ENCODE measurements around the gene CYBRD1.
"Not testable (repeated sequence)": the region's sequence is repeated elsewhere in the genome, so short reads cannot be mapped to it uniquely, and the experiment has no call there.

The CYBRD1 gene, protein sequence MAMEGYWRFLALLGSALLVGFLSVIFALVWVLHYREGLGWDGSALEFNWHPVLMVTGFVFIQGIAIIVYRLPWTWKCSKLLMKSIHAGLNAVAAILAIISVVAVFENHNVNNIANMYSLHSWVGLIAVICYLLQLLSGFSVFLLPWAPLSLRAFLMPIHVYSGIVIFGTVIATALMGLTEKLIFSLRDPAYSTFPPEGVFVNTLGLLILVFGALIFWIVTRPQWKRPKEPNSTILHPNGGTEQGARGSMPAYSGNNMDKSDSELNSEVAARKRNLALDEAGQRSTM

DNA sequence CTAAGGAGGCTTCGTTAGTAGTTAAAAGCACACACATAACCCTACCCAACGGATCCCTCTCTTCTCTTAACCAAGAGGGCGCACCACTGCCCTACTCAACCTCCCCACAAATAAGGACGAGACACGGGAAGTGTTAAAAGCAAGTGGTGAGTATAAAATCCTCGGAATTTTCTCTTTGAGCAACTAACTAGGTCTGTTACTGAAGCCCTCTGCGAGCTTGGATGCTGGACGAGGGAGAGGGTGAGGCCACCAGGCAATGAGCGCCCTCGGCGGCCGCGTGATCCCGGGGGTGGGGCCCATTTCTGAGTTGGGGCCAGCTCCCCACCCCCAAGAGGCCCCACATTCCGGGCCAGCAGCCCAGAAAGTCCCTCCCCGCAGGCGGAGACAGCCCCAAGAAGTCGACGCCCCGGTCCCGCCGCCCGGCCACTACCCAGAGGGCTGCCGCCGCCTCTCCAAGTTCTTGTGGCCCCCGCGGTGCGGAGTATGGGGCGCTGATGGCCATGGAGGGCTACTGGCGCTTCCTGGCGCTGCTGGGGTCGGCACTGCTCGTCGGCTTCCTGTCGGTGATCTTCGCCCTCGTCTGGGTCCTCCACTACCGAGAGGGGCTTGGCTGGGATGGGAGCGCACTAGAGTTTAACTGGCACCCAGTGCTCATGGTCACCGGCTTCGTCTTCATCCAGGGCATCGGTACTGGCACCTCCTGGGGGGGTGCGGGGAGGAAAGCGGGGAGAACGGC, at the start of gene CYBRD1:
TSS of gene CYBRD1 (plus strand) at position 423 of the 736 bp plus-strand sequence. CDS start at position 495, 72 bp downstream.
- no peak for DNase-seq

DNA sequence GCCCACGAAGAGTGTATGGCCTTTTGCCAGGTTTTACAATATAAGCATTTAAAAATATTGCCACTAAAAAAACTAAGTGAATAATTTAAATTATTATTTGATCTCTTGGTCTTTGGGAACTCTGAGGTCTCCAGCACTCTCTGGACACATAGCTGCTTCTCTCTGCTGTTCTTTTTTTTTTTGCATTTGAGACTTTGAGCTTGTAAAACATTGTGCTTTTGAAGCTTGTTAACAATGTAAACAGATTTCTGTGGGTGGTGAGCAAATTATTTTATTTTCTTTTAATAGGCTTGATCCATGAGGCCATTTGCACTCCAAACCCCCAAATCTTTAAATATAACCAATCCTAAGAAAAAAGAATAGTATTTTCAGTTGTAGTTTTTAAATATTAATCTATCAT, 46.3 kb upstream of the CYBRD1 start:
- no peak for DNase-seq

DNA sequence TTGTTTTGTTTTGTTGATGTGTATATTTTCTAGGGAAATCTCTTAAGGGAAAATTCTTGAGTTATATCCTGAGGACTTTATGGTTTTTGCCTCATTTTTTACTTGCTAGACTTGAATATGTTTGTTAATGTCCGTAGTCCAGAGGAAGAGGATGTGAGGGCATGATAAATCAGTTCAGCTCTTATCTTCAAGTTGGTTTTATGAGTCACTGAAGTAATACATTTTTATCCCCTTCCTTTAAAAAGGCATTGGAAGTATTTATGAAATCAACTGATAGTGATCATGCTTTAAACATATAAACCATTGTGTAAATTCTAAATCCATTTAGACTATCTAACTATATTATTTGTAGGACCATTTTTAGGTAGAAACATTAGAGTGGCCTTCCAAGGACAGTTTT, 43.9 kb upstream of the CYBRD1 start:
- DNase-seq = no peak

DNA sequence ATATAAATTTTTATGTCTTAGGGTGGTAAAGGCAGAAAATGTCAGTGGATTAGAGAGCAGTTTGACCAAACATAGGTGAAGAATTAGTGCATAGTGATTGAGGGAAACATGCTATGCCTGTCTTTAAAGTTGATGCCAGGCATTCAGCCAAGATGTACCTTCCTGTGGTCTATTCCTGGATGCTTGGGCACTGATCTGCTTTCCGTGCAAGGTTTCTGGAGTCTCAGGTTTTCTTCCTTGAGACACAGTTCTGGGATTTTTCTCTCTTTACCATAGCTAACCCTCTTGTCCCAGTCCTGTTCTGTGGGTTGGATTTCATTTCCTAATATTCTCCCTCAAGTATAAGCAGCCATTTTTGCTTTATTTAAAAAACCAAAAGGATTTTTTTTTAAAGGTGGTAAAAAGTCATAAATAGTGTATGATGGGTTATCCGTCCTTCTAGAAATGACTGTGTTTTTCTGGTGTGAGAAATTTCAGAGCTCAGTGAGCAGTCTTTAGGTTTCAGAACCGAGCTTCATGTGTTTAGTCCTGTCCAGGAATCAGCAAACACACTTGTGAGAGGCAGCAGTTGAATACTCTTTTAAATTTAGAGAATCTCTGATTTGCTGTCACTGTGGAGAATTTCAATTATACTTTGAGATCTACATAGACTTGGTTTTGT, 43.0 kb upstream of the CYBRD1 start:
- no peak for DNase-seq

DNA sequence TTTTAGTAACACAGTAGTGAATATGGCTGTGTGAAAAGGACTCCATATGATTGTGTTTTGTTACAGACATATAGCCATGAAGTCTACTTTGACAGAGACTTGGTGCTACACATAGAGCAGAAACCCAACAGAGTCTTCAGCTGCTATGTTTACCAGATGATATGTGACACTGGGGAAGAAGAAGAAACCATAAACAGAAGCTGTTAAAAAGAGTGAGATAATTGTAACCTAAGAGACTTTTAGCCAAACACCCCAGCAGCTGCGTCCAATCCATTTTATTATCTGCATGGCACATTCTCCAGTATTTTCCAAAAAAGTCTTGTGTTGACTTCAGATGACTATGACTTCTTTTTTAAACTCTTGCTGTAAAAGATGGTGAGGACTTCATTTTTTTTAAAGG, 41.4 kb upstream of the CYBRD1 start:
- DNase-seq = no peak

DNA sequence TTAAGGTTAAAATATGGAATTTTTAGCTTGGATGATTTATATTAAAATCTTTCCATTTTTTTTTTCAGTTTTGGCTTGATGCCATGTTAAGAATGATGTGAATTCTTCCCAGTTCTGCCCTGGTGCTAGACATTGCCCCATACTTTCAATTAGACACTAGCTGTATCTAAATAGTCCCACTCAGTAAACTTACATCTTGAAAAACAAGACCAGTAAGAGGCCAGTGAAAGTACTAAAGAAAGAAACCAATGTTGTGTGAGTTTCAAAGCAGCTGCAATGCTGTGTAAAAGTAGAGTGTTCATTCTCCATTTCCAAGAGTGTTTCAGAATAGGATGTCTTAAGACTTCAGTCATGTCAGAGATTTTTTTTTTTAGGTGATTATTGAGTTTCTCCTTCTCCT, 40.0 kb upstream of the CYBRD1 start:
- no peak for DNase-seq

DNA sequence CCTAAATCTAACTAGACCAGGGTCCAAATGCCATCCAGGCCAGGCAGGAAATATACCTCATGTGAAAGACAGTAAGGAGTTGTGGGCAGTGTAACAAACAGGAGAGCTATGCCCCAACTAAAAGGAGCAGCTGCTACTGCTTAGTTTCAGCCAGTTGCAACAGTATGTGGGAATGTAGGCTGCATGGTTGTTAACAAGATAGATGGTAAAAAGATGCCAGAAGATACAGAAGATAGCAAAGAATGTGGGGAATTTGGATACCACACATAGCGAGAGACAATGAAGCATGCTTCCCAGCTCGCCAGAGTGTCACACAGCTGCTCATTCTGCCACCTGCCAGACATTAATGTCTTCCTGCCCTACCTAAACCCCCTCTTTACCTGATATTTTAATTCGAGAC, 39.4 kb upstream of the CYBRD1 start:
- DNase-seq = no peak

DNA sequence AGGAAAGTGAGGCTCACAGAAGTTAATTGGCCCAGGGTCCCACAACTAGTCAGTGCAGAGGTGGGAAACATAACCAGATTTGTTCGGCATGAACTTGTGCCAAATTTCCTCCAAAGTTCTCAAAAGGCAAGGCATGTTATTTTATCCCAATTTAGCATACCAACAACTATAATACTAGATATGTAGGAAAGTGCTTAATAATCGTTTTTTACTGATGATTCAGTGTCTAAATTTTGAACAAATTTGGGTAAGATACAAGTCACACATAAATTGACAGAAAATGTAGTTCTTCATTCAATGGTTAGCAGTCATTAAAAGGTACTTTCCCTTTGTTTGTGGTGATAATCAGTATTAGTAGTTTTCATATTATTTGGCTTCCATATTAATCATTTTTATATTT, 38.5 kb upstream of the CYBRD1 start:
- no peak for DNase-seq

DNA sequence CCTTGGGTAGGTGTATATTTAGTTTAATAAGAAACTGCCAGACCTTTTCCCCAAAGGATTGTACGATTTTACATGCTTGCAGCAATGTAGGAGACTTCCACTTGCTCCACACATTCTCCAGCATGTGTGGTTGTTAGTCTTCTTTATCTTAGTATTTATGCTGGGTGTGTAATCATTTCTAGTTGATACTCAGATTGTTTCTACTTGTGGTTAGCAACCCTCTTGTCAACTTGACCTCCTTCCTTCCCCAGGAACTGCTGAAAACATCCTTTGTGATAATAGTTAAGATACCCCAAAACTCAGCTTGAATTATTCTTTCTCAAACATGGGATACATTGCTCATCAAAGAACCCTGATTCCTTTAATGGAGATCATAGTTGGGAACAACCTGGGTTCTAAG, 37.2 kb upstream of the CYBRD1 start:
- no peak for DNase-seq

DNA sequence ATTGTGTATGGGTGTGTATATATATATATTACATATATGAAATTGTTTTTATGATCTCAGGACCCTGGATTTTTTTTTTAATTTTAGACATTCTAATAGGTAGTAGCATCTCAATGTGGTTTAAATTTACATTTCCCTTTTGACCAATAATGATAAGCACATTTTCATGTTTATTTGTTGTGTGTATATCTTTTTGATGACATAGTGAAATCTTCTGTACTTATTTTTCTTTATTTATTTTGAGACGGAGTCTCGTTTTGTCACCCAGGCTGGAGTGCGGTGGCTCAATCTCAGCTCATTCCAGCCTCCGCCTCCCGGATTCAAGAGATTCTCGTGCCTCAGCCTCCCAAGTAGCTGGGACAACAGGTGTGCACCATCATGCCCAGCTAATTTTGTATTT, 35.1 kb upstream of the CYBRD1 start:
- DNase-seq = no peak

DNA sequence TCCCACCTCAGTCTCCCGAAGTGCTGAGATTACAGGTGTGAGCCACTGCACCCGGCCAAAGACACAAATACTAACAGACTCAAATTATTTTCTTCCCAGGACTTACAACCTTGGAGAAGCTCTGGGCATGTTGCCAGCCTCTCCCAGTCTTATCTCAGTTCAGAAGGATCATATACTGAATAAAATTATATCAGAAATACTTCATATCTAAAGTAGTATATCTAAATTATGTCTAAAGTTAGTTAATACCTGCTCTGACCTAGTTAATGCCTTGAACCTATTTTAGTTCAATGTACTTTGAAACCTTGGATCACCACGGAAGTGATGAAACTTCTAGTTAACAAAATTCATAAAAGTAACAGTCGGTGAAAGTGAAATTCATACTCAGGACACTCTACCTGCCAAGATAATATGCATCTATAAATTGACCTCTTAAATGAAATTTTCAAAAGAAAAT, 34.4 kb upstream of the CYBRD1 start:
- DNase-seq = no peak

DNA sequence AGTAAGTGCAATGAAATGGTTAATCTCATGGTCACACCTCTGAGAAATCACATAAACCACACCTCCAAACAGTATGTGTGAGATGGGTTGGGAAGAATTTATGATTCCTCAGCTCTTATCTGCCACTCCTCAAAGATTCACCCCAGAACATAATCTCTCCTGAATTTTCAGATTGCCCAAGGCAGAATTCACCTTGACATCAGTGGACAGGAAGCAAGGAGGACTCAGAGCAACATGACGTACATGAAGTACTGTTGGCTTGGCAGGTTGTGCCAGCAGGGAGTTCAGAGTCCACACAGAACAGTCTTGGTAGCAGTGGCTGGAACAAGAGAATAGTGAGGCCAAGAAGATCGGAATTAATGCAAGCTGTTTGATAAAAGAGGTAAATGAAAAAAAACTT, 31.7 kb upstream of the CYBRD1 start:
- DNase-seq = no peak

DNA sequence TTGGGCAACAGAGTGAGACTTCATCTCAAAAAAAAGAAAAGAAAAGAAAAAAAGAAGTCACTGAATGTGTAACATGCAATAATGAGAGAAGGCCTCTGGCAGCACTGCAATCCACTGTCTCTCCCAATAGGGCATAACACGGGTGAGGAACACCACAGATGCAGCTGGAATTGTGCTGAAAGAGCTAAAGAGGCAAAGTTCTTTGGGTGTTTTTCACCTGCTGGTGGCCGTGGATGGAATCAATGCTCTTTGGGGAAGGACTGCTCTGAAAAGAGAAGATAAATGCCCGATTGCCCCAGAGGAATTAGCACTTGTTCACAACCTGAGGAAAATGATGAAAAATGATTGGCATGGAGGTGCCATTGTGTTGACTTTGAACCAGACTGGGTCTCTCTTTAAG, 31.0 kb upstream of the CYBRD1 start:
- no peak for DNase-seq

DNA sequence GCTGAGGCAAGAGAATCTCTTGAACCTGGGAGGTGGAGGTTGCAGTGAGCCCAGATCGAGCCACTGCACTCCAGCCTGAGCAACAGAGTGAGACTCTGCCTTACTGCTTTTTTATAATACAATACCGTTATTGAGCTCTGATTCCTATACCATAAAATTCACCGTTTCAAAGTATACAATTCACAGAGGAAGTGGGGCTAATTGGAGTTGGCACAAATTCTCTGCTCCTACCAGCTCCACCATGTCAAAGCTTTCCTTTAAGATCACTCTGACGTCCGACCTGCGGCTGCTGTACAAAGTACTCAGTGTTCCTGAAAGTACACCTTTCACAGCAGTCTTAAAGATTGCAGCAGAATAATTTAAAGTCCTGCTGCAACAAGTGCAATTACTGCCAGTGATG, 29.6 kb upstream of the CYBRD1 start:
- DNase-seq = no peak

DNA sequence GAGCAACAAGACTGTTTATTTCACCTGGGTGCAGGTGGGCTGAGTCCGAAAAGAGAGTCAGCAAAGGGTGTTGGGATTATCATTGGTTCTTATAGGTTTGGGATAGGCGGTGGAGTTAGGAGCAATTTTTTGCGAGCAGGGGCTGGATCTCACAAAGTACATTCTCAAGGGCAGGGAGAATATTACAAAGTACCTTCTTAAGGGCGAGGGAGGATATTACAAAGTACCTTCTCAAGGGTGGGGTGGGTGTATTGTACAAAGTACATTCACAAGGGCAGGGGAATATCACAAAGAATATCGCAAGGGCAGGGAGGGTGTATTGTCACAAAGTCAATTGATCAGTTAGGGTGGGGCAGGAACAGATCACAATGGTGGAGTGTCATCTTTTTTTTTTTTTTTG, 24.6 kb upstream of the CYBRD1 start:
- DNase-seq = not testable (repeated sequence)

DNA sequence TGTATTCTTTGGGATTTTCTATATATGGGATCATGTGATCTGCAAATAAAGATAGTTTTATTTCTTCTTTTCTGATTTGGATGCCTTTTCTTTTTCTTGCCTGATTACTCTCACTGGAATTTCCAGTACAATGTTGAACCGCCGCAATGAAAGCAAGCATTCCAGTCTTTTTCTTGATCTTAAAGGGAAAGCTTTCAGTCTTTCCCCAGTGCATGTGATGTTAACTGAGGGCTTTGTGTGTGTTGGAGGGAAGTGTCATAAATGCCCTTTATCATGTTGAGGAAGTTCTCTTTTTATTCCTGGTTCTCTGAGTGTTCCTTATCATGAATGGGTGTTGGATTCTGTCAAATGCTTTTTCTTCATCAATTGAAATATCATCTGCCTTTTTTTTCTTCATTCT, 16.9 kb upstream of the CYBRD1 start:
- DNase-seq = no peak

DNA sequence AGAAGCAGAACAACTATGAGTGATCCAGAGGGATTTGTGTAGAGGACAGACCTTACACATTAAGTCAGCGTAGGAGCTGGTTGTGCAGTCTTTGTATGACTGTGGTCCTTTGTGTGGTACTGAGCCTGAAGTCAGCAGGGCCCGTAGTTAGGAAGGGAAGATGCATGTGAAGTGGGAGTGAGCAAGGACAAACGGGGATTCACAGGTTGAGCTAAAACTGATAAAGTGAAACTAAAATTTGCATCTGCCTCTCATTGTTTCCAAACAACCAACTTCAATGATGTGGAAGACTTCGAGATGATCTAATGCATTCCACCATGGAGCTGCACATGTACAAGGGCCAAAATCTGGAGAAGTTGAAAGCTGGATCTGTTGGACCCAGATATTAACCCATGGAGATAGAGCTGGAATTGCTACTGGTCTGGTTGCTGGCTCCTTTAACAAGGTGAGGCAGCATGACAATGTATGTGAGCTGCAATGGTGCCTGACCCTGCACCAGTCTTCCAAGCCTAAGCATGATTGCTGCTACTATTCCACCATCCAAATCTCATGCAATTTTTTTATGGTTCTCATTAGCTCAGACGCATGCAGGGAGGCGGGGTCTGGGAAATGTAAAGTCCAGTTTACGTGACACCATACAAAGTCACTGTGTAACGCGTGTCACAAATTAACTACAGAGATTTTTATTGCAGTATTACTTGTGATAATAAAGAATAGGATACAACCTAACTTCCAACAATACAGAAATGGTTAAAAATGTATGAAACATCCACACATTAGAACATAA, 12.1 kb upstream of the CYBRD1 start:
- DNase-seq = no peak

DNA sequence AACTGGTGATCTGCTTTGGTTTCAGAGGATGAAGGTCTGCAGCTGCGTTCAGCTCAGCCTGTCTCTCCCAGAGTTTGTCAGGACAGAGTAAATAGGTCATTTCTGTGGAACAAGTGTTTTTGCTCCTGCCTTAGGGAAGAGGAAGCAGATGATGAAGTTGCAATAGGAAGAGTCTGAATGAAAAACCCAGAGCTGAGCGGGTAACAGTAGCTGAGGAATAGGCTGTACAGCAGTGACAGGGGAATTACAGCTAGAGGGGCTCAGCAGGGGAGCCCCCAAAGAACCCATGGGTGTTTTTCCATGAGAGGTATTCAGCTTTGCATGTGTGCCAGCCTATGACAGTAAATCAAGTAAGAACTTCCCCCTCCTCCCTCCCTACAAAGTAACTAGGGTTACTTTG, 10.3 kb upstream of the CYBRD1 start:
- no peak for DNase-seq

DNA sequence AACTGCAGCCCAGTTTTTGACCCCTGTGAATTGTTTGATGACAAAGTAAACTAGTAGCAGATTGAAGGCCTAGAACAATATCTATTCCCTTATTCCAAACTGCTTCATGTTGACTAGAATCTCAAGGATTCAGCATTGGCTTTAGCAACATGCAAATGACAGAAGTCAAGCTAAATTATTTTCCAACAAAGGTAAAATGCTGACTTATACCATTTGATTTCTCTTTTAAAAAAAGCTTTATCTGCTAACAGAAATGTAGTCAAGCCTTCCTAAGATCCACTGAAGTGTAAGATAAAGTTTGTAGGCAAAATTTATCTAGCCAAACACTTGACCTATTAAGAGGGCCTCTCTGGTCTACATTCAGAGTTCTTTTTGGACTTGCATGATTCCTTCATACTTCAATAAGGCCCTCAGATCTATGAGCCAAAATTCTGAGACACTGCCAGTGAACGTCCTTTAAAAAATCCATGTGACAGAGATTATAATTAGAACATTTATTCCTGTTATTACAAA, 9.5 kb upstream of the CYBRD1 start:
- no peak for DNase-seq

DNA sequence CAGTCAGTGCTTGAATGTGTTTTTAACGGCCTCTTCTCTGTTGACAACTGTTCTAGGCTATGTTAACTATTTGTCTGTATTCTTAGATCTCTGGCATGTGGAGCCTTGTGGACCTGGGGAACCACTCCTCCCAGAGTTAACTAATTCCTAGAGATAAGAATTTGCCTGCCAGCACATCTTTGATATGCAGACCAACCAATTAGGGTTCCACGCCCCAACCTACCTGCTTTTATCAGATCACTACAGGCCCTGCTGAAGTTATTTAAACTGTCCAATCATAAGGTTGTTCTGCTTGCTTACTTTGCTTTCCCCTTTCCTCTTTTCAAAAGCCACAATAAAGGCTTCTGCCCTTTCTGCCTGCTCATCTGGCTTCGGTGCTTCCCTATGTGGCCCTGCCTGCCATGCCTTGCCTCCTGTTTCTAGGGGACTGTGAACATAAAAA, 8.5 kb upstream of the CYBRD1 start:
- DNase-seq = no peak

DNA sequence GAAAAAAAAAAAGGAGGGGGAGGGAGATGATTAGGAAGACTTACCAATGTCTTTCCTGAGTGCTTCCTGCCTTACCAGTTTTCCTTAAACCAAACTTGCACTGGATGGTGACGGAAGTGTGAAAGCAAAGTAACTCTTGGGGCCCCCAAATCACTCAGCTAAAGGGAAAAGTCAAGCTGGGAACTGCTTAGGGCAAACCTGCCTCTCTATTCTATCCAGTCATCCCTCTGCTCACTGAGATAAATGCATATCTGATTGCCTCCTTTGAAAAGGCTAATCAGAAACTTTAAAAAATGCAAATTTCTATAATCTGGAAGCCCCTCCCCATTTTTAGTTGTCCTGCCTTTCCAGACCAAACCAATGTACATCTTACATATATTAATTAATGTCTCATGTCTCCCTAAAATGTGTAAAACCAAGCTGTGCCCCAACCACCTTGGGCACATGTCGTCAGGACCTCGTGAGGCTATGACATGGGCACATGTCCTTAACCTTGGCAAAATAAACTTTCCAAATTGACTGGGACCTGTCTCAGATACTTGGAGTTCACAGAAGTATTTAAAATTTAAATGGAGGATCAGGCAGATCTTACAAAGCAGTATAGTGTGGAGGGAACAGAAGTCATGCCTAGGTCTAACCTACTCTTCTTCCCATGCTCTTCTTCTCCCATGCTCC, 7.2 kb upstream of the CYBRD1 start:
- no peak for DNase-seq

DNA sequence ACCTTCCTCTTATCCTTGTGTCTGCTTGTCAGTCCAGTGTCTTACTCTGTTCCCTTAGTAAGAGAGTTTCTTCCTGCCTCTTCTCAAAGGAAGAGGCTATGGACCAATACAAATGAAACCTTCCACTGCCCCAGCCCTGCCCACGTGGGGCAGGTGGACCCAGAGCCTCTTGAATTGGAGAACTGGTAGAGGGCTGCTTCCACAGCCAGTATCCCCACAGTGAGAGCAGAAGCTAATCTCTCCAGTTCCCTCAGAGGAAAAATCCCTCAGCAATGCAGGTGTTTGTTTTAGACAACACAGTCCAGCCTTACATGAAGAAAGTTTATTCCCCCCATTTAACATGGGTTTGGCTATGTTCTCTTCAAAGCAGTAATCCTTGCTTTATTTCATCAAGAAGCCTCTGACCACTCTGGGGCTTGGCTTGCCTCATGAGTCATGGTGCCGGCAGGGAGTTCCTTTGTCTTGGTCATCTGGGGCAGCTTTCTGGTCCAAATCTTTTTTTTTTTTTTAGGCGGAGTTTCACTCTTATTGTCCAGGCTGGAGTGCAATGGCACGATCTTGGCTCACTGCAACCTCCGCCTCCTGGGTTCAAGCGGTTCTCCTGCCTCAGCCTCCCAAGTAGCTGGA, 6.5 kb upstream of the CYBRD1 start:
- no peak for DNase-seq

All from NCI-H1436 (cell line).